AG09309 (cell line): ENCODE results near the gene GLG1.

Experiments
- DNase-seq: peaks from one replicate; pipeline ENCODE4 v3.0.0-alpha.2; 2010; ENCODE audit warnings: low read depth
- H3K4me3 ChIP-seq: 2 replicates; pipeline ENCODE4 v1.5.1; 2011; ENCODE audit warnings: mild to moderate bottlenecking, low read depth, low read length, moderate library complexity; ENCODE audit not compliant: control insufficient read depth
- CTCF ChIP-seq: IDR thresholded peaks from 2 replicates; pipeline ENCODE4 v1.5.1; 2011; ENCODE audit warnings: mild to moderate bottlenecking, low read depth, low read length, inconsistent platforms; ENCODE audit not compliant: insufficient read depth, control insufficient read depth; ENCODE audit errors: missing control alignments

Gene GLG1

GRCh38 chr16:74460542-74460941 is 146.4 kb downstream of the GLG1 start:
- no peak overlapping the region for H3K4me3 ChIP-seq
- DNase-seq = no peak
- TF ChIP-seq CTCF = no peak

DNA sequence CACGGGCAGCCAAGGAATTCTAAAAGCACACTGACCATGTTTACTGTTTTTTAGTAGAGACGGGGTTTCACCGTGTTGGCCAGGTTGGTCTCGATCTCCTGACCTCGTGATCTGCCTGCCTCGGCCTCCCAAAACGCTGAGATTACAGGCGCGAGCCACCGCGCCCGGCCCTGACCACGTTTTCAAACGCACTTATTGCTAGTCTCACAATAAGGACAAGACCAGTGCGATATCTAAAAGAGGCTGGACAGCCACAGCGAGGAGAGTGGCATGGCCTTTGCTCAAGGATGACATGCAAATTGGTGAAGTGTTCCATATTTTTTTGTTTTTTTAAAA is 150.7 kb downstream of the GLG1 start:
- no peak for TF ChIP-seq CTCF
- DNase-seq = no peak
- no peak overlapping the region for H3K4me3 ChIP-seq

GRCh38 chr16:74455619-74456289 is 151.2 kb downstream of the GLG1 start:
- DNase-seq = no peak
- no peak for TF ChIP-seq CTCF
- H3K4me3 ChIP-seq = no peak overlapping the region

DNA sequence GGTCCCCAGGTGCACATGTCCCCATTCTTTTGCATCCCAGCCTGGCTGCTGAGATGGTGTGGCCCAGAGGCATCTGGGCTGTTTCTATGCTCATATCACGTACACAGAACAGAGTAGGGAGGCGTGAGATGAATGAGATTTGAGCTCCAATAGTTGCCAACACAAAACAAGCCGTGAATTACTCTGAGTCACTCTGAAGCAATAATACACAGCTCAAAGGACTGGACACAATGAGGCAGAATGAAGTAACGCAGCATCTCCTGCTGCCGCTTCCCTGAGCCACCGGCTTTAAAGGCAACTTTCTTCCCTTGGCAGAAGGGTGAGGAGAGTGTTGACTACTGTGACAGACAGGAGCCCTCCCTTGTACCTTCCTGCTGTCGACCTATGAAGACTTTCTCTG is 151.7 kb downstream of the GLG1 start:
- H3K4me3 ChIP-seq = no peak overlapping the region
- TF ChIP-seq CTCF = no peak
- DNase-seq = no peak

DNA sequence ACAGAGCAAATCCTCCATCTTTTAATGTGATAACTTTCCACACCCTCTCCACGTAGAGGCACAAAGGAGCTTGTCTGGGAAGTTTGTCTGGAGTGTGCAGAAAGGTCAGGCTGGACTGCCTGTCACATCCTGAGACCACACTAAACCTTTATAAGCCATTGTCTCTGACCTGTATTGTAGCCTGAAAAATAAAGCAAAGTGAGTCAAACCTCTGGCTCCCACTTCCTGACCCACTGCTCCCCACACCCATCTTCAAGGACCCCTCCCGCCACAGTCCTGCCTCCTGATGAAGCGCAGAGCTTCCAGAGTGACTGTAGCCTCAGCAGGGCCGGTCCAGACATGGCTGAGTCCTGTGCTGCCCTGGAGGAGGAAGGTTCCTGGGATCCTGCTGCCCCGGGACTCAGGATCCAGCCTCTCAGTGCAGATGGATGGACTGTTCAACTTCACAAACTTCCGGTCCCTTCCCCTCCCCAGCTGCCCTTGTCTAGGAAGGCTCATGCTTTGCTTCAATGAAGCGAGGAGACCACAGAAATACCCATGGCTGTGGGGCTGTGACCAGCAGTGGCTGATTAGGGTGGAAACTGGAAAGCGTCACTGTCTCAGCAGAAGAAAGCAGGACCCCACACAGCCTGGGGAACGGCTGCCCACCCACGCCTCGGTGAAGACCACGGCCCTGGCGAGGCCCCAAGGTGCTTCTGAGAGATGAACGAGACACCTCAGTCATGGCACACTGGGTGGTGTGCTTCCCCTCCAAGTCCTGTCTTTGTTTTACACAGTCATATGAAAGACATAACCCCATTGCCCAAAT is 154.8 kb downstream of the GLG1 start:
- no peak for TF ChIP-seq CTCF
- H3K4me3 ChIP-seq = no peak overlapping the region
- DNase-seq = no peak

GRCh38 chr16:74450967-74451760 is 155.8 kb downstream of the GLG1 start:
- DNase-seq = no peak
- TF ChIP-seq CTCF = no peak
- H3K4me3 ChIP-seq = no peak overlapping the region
